GM21381 (cell line): Measurements from ENCODE around the gene STOML3.

ENCODE experiments used
- ATAC-seq: cut with Tn5 transposase; IDR thresholded peaks from one replicate; pipeline ENCODE4 v1.9.1; 2021; ENCODE audit warnings: mild to moderate bottlenecking, moderate library complexity; ENCODE audit not compliant: unreplicated experiment

STOML3 gene

GRCh38 chr13:38993381-38993780 is 2.8 kb upstream of the STOML3 start:
- ATAC-seq, result no peak

- ATAC-seq, result no peak
These were observed 9.5 kb downstream of the STOML3 start for GRCh38 chr13:38981096-38981495.

GRCh38 chr13:38980750-38981078 is 9.9 kb downstream of the STOML3 start:
- no peak for ATAC-seq

- no peak for ATAC-seq
These were observed 10.5 kb downstream of the STOML3 start for GRCh38 chr13:38979891-38980749.

GRCh38 chr13:38970380-38971051 is 20.1 kb downstream of the STOML3 start:
- ATAC-seq, result no peak

GRCh38 chr13:38969187-38969586 is 21.4 kb downstream of the STOML3 start:
- ATAC-seq, result no peak

- no peak for ATAC-seq
These were observed 23.2 kb downstream of the STOML3 start for GRCh38 chr13:38967446-38967845.

- no peak for ATAC-seq
These were observed 25.4 kb downstream of the STOML3 start for GRCh38 chr13:38965281-38965680.

GRCh38 chr13:38960175-38960574 is 30.5 kb downstream of the STOML3 start:
- no peak for ATAC-seq

GRCh38 chr13:38957794-38958592 is 32.6 kb downstream of the STOML3 start:
- ATAC-seq, result no peak

GRCh38 chr13:38954844-38955243 is 35.8 kb downstream of the STOML3 start:
- no peak for ATAC-seq

GRCh38 chr13:38954291-38954690 is 36.3 kb downstream of the STOML3 start:
- ATAC-seq, result no peak

GRCh38 chr13:38952827-38953226 is 37.8 kb downstream of the STOML3 start:
- ATAC-seq, result no peak

- no peak for ATAC-seq
These were observed 38.9 kb downstream of the STOML3 start for GRCh38 chr13:38951525-38952313.

- no peak for ATAC-seq
These were observed 39.6 kb downstream of the STOML3 start for GRCh38 chr13:38950987-38951386.

GRCh38 chr13:38947054-38947453 is 43.6 kb downstream of the STOML3 start:
- ATAC-seq, result no peak

- no peak for ATAC-seq
These were observed 46.4 kb downstream of the STOML3 start for GRCh38 chr13:38944219-38944618.

- ATAC-seq, result no peak
These were observed 47.4 kb downstream of the STOML3 start for GRCh38 chr13:38943231-38943630.

- no peak for ATAC-seq
These were observed 49.2 kb downstream of the STOML3 start for GRCh38 chr13:38941353-38941945.

GRCh38 chr13:38933786-38934185 is 56.8 kb downstream of the STOML3 start:
- no peak for ATAC-seq
